ENCODE measurements around the gene ZIC5.
"Not testable (repeated sequence)": the region's sequence is repeated elsewhere in the genome, so short reads cannot be mapped to it uniquely, and the experiment has no call there.

Gene ZIC5

DNA sequence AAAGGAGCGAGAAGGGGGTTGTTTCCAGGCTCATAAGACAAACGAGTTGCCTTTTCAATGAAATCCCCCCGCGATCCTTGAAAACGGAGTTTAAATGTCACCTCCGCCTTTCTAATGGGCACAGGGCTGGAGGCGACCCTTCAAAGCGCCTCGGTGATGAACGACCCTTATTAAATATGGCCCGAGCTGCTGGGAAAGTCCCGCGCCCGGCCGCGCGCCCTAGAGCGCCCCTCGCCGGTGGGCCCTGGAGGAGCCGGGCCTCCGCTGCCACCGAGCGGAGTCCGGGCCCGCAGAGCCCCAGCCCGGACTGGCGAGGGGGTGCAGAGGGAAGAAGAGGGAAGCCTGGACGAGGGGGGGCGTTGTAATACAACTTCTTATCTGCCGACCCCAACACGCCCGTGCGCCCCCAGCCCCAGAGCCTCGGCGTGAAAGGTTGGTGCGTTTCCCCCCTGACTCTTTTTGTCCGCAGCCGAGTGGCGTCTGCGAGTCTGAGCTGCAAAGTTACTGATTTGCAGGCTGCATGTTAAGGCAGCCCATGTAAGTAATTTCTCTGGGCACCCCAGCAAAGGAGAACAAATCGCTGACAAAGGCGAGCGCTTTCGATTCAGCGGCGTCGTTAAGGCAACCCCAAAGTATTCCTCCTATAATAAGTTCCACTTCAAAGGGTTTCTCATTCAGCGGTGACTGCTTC lies 11.9 kb downstream of the ZIC5 start:
- no peak for DNase-seq (ENCODE audit: low spot score)

DNA sequence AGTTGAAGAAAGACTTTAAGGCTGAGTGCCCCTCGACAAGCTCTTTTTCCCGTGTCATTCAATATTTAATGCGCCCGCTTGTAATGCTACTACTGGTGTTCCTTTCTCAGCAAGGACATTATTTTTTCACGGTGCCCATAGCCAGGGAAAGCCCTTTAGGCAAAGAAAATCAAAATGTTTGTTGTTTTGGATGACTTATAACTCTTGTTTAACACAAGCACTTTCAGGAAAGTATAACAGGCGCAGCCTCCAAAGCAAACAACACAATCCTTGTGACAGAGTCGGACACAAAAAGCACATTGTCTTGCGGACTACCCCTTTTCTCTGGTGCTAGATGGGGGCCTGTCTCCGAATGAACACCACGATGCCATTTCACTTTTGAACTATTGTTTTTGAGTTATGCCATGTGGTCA lies 12.4 kb downstream of the ZIC5 start:
- DNase-seq (ENCODE audit: low spot score): no peak

DNA sequence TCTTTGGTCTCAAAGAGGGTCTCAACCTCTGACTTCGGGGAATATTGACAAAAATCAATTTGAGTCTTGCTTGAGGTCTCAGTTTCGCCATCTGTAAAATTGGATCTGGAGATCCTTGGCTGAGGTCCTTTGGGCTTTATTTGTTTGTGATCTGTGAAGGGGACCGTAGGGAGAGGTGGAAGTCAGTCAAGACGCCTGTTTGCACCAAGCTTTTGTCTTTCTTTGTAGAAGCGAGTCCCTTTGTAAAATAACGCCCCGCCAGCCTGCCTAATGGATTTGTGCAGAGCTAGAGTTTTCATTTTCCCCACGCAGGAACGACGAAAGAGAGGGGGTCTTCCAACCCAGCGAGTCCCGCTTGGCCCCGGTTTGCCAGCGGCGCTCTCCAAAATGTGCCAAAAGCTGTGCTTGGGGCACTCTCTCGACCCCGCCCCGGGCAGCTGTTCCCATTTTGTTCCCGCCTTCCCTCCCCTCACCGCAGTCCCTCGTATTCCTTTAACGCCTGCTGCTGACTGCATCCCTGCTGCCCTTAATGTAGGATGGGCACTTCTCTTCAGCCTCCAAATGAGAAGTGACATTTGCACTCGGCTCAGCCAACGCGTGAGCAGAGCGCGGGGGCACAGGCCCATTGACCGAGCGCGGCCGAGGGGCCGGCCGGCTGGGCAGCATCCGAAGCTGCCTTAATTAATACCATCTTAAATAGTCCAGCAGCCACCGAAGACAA lies 13.0 kb downstream of the ZIC5 start:
- DNase-seq (ENCODE audit: low spot score): no peak

DNA sequence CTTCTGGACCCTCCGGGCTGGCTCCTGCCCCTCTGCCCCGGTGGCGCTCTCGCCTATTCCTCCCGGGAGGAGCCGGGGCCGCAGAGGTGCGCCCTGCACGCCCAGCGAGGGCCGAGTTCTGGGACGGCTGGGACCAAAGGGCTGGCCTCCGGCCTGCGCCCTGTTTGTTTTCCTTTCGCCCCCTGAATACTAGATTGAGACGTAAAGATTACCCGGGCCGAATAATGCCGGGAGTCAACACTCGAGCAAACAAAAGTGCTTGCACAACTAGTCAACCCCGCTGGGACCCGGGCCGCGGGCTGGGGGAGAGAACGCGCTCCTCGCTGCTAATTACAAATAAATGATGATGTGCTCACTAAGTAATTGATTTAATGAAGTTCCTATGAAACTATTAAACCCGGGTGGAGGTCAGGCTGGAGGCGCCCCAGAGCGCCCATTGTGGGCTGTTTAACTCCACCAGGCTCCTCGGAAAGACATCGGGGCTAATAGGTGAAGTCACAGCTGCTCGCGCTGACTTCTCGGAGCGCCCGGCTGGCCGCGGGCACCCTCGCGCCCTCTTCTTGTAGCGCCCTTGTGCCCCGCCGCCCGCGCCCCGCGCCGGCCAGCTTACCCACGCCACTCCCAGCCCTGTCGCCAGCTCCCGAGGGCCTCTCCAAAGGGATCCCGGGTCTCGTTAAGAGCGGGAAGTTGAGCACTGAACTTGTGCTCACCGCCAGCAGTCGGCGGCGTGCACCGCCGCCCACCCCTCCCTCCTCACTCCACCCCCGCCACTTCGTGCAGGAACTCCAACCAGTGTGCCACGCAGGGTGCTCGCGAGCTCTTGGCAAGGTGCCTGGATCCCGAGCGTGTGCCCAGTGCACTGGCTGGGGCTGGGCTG lies 14.9 kb downstream of the ZIC5 start:
- DNase-seq (ENCODE audit: low spot score): no peak

DNA sequence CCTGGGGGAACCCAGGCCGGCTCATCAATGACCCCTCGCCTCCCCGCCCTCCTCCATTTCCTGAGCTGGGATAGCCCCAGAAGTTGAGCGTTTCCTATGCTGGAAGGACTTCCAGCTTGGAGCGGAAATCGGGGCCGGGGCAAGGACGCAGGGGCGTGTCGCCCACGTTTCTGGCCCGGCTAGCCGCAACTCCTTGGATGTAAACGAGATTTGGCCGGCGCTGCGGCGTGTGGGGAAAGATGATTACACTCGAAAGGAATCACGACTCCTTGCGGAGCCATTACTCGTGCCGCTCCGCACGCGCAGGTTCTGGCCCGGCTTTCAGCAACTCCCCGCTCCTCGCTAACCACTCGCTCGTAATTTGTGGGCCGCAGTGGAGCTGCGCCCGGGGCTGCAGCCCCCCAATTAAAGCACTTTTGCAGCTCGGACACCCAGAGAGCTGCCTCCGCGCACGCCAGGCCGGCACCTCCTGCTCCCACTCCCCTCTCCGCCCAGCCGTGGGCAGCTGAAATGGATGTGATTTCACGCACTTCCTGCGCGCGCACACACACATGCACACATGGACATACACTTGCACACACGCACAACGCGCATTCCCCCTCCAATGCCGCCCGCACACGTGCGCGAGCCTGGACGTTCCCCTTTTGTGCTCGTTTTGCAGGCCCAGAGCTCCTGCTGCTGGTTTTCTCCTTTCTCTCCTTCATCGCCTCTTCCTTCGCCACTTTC lies 15.7 kb downstream of the ZIC5 start:
- DNase-seq (ENCODE audit: low spot score): no peak

DNA sequence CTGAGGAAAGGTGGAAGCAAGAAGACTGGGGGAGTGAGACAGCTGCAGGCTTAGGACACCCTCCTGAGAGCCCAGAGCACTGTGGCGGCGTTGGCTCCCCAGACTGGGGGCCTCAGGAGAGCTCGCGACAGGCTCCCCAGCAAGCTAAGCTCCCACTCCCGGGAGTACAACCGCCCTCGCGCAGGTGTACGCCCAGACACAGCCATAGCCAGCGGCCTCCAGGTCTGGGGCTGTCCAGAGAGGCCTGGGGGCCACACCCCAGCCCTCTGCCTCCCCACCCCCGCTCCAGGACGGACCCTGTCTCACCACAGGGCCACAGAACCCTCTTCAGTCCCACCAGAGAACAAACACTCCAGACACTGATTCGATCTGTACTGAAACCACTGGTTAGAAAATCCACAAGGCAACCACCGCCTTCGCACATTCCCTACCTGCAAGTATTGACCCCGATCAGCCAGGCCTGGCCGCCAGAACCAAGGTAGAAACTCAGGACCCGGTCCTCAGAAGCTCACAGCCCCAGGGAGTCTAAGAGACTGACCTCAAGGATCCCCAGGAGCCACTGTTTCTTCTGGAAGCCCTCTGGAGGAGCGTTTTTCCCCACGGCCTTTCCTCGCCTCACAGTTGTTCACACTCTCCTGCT lies 16.3 kb downstream of the ZIC5 start:
- no peak for DNase-seq (ENCODE audit: low spot score)

DNA sequence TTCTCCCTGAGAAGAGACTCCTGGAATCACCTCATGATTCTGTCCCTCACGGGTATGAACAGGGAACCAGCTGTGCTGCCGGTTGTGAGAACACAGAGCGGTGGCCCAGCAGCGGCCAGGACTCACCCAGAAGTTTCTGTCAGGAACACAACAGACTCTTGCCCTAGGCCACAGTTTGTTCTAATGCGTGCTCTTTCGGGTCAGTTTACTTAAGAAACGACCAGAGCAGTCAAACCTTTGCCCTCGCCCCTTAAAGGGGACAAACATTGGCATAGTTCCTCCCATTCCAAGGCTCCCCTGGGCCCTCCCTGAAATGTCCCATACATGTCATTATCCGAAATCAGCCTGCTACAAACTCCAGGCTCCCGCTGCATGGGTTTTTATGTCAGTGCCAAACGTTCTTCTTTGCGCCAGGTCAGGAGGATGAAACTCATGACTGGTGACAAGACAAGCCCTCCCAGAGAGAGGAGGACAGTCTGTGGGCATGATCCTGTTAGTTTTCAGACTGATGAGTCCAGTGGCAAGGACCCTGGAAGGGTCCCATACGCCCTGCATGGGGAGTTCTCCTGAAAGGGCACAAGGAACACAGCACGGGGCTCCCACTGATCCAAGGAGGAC lies 18.3 kb downstream of the ZIC5 start:
- no peak for DNase-seq (ENCODE audit: low spot score)

DNA sequence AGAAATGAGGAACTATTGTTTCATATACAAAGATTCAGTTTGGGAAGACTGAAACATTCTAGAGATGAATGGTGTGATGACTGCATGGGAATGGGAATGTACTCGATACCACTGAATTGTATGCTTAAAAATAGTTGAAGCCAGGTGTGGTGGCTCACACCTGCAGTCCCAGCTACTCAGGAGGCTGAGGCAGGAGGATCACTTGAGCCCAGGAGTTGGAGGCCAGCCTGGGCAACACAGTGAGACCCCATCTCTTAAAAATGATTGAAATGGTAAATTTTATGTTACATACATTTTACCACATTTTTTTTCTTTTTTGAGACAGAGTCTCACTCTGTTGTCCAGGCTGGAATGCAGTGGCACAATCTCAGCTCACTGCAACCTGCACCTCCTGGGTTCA lies 19.9 kb downstream of the ZIC5 start:
- not testable (repeated sequence) for DNase-seq (ENCODE audit: low spot score)

DNA sequence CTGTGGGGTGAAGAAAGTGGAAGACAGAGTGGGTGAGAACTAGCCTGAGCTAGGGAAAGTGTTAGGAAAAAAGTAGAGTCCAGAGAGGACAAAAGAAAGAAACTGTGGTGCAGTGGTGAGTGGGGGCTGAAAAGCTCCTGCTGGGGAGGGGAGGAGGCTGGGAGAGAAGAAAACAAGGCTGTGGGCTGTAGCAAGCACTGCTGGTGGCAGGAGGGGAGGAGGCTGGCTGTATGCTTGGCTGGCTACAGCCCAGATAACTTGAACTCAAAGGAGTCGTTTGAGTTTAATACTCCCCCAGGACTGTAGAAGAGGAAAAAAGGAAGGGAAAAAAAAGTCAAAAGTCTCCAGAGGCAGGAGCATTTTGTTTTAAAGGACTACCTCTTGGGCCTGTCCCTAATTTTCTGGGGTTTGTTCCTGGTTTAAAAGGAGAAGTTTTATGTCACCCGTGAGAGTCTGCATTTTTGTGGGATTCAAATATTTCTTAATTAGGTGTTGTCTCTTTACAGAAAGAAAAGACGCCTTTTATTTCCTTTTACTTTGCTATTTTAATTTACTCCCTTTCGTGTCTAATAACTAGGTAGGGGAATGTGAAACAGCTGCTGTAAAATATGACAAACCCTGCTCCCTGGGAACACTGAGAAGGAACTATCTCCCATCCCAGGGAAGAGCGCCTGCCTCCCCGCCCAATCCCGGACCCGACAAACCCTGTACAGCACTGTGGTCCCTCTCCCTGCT lies 21.7 kb downstream of the ZIC5 start:
- DNase-seq (ENCODE audit: low spot score): no peak

DNA sequence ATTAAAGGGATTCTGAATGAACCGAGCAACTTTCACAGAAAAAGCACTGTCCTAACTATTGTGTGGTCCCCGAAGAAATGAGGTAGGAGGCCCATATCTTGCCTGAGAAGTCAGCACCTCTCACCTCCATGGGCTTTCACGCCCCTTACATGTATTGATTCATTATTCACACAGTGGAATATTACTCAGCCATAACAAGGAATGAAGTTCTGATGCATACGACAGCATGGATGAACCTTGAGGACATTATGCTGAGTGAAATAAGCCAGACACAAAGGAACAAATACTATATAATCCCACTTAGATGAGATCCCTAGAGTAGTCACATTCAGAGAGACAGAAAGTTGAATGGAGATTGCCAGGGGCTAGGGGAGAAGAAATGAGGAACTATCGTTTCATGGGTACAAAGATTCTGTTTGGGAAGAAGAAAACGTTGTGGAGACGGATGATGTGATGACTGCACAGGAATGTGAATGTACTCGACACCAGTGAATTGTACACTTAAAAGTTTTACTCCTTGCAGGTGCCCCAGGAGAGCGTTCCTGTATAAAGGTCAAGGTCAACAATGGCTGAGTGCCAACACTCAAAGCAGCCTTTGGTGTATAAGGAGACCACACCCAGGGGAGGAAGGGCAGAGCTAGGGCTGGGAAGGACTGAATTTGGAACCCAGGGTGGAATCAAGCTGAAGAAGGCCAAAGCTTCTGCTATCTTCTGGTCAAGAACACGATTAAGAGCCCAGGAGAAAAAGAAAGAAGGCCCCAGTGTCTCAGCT lies 22.5 kb downstream of the ZIC5 start:
- DNase-seq (ENCODE audit: low spot score): no peak

DNA sequence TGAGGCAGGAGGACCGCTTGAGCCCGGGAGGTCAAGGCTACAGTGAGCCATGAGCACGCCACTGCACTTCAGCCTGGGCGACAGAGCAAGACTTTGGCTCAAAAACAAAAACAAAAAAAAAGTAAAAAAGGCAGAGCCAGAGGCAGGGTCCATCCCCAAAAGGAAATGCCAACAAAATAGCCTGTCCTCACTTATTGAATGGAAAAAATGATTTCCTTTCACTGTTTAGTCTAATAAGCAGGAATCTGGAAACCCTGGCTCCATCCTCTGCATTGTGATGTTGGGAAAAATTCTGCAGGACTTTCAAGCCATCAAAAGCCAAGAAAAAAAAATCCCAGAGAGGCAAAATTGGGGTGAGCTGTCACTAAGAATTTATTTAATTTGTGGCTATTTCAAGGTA lies 23.2 kb downstream of the ZIC5 start:
- no peak for DNase-seq (ENCODE audit: low spot score)

DNA sequence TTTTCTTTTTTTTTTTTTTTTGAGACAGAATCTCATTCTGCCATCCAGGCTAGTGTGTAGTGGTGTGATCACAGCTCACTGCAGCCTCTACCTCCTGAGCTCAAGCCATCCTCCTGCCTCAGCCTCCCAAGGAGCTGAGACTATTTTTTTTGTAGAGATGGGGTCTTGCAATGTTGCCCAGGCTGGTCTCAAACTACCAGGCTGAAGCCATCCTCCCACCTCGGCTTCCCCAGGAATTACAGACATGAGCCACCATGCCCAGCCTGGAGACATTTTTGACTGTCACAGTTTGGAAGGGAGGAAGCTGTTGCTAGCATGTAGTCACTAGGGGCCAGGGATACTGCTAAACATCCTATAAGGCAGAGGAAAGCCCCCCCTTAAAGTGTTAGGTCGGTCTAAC lies 23.9 kb downstream of the ZIC5 start:
- DNase-seq (ENCODE audit: low spot score): no peak

DNA sequence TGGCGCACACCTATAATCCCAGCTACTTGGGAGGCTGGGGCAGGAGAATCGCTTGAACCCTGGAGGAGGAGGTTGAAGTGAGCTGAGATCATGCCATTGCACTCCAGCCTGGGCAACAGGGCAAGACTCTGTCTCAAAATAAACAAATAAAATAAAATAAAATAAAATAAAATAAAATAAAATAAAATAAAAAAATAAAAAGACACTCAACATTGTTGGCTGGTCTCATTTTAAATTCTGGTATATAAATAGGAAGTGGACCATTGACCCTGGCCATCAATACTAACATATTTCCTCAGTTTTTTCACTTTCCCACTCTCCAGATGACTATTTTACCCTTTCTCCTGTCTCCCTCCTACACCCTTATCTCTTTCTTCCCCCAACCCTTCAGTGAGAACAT lies 26.1 kb downstream of the ZIC5 start:
- DNase-seq (ENCODE audit: low spot score): not testable (repeated sequence)

DNA sequence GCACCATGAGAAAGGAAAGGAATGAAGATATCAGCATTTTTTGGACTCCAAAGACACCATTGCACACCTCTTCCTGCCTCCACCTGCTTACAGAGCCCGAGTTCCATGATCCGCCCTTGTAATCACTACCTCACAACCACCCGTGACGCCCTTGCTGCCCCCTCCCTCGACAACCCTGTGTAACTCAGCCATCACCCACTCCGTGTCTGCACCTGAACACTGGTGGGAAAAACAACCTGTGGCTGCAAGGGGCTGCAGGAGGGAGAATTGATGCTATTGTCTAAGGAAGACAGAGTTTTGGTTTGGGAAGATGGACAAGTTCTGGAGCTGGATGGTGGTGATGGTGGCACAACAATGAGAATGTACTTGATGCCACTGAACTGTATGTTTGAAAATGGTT lies 27.0 kb downstream of the ZIC5 start:
- no peak for DNase-seq (ENCODE audit: low spot score)

DNA sequence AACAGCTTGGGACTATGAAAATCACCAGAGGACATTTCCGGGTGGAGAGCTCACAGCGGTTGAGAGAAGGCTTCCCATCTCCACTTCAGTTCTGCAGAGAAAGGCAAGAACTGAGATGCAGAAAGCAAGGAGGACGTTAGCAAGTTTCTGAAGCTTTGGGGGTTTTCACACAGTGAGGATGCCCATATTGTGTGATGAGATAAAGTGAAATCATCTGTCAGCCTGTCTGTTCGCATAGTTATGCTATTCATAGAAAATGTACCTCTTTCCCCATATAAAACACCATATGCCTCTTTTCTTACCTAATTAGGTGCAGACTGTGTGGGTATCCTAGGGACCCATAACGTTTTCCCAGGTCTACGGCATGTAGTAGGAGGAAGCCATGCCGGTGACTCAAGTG lies 27.5 kb downstream of the ZIC5 start:
- no peak for DNase-seq (ENCODE audit: low spot score)

DNA sequence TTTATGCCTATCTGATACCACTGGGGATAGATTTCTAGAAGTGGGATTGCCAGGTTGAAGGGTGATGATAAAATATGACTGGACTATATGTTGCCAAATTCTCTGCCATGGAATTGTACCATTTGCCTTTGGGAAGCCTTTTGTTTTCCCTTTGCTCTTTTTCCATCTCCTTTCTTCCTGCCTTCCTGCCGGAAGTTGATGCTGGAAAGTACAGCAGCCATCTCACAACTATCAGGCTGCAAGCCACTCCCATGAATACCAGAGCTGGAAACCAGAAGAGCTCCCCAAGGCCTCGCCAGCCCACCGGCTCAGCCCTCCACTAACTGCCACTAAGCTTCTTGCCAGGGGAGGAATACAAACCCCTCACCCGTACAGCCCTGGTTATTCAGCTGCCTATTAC lies 29.7 kb downstream of the ZIC5 start:
- DNase-seq (ENCODE audit: low spot score): no peak

DNA sequence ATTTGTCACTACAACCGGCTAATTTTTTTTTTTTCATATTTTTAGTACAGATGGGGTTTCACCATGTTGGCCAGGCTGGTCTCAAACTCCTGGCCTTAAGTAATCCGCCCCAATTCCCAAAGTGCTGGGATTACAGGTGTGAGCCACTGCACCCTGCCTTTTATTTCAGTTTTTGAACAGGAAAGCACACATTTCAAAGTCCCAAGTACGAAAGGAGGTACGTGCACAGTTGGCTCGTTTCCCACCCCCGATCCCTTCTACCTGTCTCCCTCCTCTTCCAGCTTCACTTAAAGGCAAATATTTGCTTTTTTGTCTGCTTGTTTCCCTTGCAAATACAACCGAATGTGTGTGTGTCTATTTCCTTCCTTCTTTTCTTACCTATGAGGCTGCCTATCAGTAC lies 30.5 kb downstream of the ZIC5 start:
- DNase-seq (ENCODE audit: low spot score): no peak

DNA sequence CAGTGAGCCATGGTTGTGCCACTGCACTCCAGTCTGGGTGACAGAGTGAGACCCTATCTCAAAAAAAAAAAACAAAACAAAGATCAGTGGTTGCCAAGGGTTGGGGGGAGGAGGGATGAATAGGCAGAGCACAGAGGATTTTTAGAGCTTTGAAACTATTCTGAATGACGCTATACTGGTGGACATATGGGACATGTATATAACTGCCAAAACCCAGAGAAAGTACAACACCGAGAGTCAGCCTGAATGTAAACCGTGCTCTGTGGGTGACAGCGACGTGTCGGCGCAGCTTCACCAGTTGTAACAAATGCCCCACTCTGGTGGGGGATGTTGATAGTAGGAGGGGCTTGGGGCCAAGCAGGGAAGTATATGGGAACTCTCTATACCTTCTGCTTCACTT lies 32.9 kb downstream of the ZIC5 start:
- DNase-seq (ENCODE audit: low spot score): no peak

DNA sequence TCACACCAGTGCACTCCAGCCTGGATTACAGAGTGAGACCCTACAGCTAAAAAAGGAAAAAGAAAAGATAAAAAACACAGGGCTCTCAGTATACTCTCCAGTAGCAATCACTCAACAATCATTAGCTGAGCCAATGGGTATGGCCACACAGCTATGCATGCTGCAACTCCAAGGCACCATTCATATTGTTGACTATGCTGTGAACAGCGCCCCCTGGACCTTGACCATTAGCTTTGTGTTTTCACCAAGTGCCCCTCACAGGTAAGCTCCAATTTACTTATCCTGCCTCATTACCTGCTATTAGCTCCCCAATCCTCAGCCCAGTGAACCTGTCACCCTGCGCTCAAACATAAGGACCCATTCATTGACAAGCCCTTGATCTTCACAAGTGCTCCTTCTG lies 35.8 kb downstream of the ZIC5 start:
- DNase-seq (ENCODE audit: low spot score): no peak

DNA sequence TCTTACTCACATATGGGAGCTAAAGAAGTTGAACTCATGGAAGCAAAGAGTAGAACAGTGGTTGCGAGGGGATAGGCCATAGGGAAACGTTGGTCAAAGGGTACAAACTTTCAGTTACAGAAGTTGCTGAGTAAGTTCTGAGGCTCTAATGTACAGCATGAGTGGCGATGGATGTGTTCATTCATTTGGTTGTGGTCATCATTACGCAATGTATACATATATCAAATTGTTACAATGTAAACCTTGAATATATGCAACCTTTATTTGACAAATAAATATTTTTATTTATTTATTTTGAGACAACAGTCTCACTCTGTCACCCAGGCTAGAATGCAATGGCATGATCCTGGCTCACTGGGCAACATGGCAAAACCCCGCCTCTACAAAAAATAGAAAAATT lies 38.7 kb downstream of the ZIC5 start:
- DNase-seq (ENCODE audit: low spot score): no peak
